Measurements from ENCODE around the gene CDH3. TPM values are rescaled to one million over a fixed set of nuclear protein-coding genes. Genes with fewer than 3 reads are reported as not detected.

The CDH3 gene
- polyA plus RNA-seq, 1 experiment = not detected

DNA sequence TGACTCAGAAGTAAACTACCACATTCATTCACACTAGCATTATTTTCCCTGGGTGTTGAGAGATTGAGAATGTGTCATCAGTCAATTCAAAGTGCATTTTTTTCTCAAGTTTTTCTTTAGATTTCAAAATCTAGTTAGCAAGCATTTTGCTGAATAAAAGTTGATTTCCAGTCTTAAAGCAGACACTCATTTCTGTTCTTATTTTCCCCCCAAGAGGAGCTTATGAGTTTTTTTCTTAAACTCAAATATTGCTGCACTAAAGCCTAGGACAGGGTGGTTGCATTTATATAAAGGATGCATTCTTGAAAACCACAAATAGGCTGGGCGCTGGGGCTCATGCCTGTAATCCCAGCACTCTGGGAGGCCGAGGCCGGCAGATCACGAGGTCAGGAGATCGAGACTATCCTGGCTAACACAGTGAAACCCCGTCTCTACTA is 15.3 kb downstream of the CDH3 start:
- DNase-seq (ENCODE audit: low read depth, low spot score) = no peak
- H3K27ac ChIP-seq (ENCODE audit: low read depth, low read length) = no peak overlapping the region
- TF ChIP-seq, protein P1, sequence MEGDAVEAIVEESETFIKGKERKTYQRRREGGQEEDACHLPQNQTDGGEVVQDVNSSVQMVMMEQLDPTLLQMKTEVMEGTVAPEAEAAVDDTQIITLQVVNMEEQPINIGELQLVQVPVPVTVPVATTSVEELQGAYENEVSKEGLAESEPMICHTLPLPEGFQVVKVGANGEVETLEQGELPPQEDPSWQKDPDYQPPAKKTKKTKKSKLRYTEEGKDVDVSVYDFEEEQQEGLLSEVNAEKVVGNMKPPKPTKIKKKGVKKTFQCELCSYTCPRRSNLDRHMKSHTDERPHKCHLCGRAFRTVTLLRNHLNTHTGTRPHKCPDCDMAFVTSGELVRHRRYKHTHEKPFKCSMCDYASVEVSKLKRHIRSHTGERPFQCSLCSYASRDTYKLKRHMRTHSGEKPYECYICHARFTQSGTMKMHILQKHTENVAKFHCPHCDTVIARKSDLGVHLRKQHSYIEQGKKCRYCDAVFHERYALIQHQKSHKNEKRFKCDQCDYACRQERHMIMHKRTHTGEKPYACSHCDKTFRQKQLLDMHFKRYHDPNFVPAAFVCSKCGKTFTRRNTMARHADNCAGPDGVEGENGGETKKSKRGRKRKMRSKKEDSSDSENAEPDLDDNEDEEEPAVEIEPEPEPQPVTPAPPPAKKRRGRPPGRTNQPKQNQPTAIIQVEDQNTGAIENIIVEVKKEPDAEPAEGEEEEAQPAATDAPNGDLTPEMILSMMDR (IDR thresholded peaks at IDR 0.05; ENCODE audit: low read depth, low read length) = no peak
- H3K27me3 ChIP-seq (ENCODE audit: control insufficient read depth, insufficient read depth, low read length) = peaks cover 4% of the 10 kb centered on the region
- ChIA-PET POLR2A (no interaction called here), CTCF (no interaction called here)
- no peaks in the 10 kb centered on the region for H3K9me3 ChIP-seq (ENCODE audit: control insufficient read depth, insufficient read depth, low read length)
- no peak overlapping the region for H3K4me3 ChIP-seq (ENCODE audit: low read depth, low read length)

DNA sequence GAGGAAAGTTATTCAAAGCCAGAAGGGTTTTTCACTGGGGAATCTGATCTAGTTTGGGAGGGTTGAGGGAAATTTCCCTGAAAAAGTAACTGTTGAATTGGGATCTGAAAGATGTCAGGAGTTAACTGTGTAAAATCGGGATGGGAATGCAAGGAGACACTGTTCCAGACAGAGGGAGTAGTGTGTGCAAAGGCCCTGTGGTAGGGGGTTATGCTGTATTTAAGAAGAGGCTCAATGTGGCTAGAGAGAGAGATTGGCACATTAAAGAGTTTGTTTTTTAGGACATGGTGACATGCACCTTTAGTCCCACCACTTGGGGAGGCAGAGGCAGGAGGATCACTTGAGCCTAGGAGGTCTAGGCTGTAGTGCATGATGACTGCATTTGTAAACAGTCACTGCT is 16.9 kb downstream of the CDH3 start:
- CTCF ChIA-PET = no interaction called here

DNA sequence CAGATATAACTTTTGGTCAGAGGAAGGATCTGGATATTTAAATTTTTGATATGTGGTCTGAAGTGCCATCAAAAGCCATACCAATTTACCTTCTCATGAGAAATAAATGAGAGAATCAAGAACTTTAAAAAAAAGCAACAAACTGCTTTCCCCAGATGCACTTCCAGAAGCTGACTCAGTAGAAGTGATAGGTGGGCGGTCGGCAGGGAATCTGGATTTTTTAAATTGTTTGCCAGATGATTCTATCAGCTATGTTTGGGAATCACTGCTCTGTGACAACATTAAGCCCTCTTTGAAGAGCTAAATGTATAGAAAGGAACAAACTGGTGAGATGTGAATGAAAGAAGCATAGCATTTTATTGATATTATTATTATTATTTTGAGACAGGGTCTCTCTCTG is 19.2 kb downstream of the CDH3 start:
- H3K27me3 ChIP-seq (ENCODE audit: control insufficient read depth, insufficient read depth, low read length) = no peaks in the 10 kb centered on the region
- no peak overlapping the region for H3K27ac ChIP-seq (ENCODE audit: low read depth, low read length)
- H3K4me3 ChIP-seq (ENCODE audit: low read depth, low read length) = no peak overlapping the region
- no peak for DNase-seq (ENCODE audit: low read depth, low spot score)
- CTCF ChIA-PET = no interaction called here
- POLR2A ChIA-PET = no interaction called here
- TF ChIP-seq, protein P1 (IDR thresholded peaks at IDR 0.05; ENCODE audit: low read depth, low read length) = no peak
- H3K9me3 ChIP-seq (ENCODE audit: control insufficient read depth, insufficient read depth, low read length) = no peaks in the 10 kb centered on the region; the same call in 1 of the 2 replicates

More for the DNA sequence above, 16.9 kb downstream of the CDH3 start:
- Histone ChIP-seq H3K9me3 (ENCODE audit: control insufficient read depth, insufficient read depth, low read length) (no peaks in the 10 kb centered on the region; the same call in 1 of the 2 replicates), H3K4me3 (ENCODE audit: low read depth, low read length) (no peak overlapping the region), H3K27me3 (ENCODE audit: control insufficient read depth, insufficient read depth, low read length) (no peaks in the 10 kb centered on the region), H3K27ac (ENCODE audit: low read depth, low read length) (no peak overlapping the region)
- DNase-seq (ENCODE audit: low read depth, low spot score) = no peak
- TF ChIP-seq, protein P1 (IDR thresholded peaks at IDR 0.05; ENCODE audit: low read depth, low read length) = no peak
- POLR2A ChIA-PET = no interaction called here

DNA sequence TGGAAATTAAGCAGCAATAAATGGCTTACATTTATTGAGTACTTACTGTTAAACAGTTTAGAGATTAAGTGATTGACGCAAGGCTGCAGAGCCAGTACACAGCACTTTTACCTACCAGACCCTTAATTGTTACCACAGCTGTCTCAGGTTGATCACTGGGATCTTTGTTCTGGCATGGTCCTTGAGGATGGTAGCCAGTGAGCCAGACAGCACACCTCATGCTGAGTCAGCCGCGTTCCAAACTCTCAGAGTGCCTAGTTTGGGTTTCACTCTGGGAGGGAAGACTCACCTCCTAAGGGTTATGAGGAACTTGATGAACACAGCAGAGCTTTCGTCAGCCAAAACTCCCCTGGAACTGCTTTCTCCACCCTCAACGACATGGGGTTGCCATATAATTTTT is 20.4 kb downstream of the CDH3 start:
- H3K27me3 ChIP-seq (ENCODE audit: control insufficient read depth, insufficient read depth, low read length) = no peaks in the 10 kb centered on the region
- H3K27ac ChIP-seq (ENCODE audit: low read depth, low read length) = no peak overlapping the region
- TF ChIP-seq, protein P1 (IDR thresholded peaks at IDR 0.05; ENCODE audit: low read depth, low read length) = no peak
- H3K9me3 ChIP-seq (ENCODE audit: control insufficient read depth, insufficient read depth, low read length) = no peaks in the 10 kb centered on the region; the same call in 1 of the 2 replicates
- H3K4me3 ChIP-seq (ENCODE audit: low read depth, low read length) = no peak overlapping the region
- POLR2A ChIA-PET = interaction anchor here (0.6 kb wide), 1 partner anchor 126 kb away, joined by 5 read pairs; no protein-coding TSS in a partner anchor
- CTCF ChIA-PET = no interaction called here
- DNase-seq (ENCODE audit: low read depth, low spot score) = no peak

DNA sequence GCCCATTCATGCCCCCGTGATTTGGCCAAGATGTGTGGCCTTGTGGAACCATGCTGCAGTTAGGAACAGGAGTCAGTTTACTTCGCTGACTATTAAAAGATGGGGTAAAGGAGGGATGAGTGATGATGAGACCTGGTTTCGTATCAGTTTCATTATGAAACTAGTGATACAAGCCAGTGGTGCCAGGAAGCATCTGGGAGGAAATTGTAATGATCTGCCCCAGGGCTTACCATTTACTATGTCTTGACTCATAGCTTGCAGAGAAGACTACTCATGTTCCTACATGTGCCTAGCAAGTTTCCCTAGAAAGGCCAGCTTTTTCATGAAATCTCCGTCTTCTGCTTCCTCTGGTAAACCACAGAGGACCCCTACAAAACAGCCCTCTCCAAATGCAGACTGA is 23.2 kb downstream of the CDH3 start:
- POLR2A ChIA-PET = no interaction called here
- H3K9me3 ChIP-seq (ENCODE audit: control insufficient read depth, insufficient read depth, low read length) = no peaks in the 10 kb centered on the region; the same call in 1 of the 2 replicates
- no peak overlapping the region for H3K4me3 ChIP-seq (ENCODE audit: low read depth, low read length)
- no peak overlapping the region for H3K27ac ChIP-seq (ENCODE audit: low read depth, low read length)
- CTCF ChIA-PET = no interaction called here
- TF ChIP-seq, protein P1 (IDR thresholded peaks at IDR 0.05; ENCODE audit: low read depth, low read length) = no peak
- no peaks in the 10 kb centered on the region for H3K27me3 ChIP-seq (ENCODE audit: control insufficient read depth, insufficient read depth, low read length)
- DNase-seq (ENCODE audit: low read depth, low spot score) = no peak
